Astrocyte (in vitro differentiated cells and primary cell): ENCODE measurements around the gene ZRANB2. TPM values are rescaled to one million over a fixed set of nuclear protein-coding genes. Genes with fewer than 3 reads are reported as not detected.
A peak's percentile ranks its signal among the peaks of the same experiment; 100 is the strongest.

Source experiments
- DNase-seq: peaks from one replicate; pipeline ENCODE4 v3.0.0-alpha.2; 2010; ENCODE audit warnings: low read depth
- FAIRE-seq: peaks from 2 replicates; lab custom pipeline; 2011; peaks lifted over from hg19 to GRCh38; lab: Jason Lieb, UNC
- H2AFZ ChIP-seq: 2 replicates; pipeline ENCODE4 v1.6.0; 2012; ENCODE audit warnings: low read depth, low read length, inconsistent platforms
- H3K27ac ChIP-seq: 2 replicates; pipeline ENCODE4 v1.5.1; 2011; ENCODE audit warnings: low read depth, low read length, inconsistent platforms
- H3K27me3 ChIP-seq: 2 replicates; pipeline ENCODE4 v1.6.0; 2011; ENCODE audit warnings: low read length, inconsistent platforms; ENCODE audit not compliant: insufficient read depth
- H3K36me3 ChIP-seq: 2 replicates; pipeline ENCODE4 v1.5.1; 2011; ENCODE audit warnings: low read length, inconsistent platforms; ENCODE audit not compliant: insufficient read depth
- H3K4me1 ChIP-seq: 2 replicates; pipeline ENCODE4 v1.5.1; 2011; ENCODE audit warnings: low read length, inconsistent platforms; ENCODE audit not compliant: insufficient read depth
- H3K4me2 ChIP-seq: 2 replicates; pipeline ENCODE4 v1.6.0; 2012; ENCODE audit warnings: low read length, inconsistent platforms
- H3K4me3 ChIP-seq: 2 replicates; pipeline ENCODE4 v1.5.1; 2011; ENCODE audit warnings: low read depth, mild to moderate bottlenecking, low read length, inconsistent platforms; ENCODE audit not compliant: insufficient read depth
- H3K79me2 ChIP-seq: 2 replicates; pipeline ENCODE4 v1.6.0; 2012; ENCODE audit warnings: mild to moderate bottlenecking, low read length, inconsistent platforms; ENCODE audit not compliant: insufficient read depth
- H3K9ac ChIP-seq: 2 replicates; pipeline ENCODE4 v1.6.0; 2012; ENCODE audit warnings: mild to moderate bottlenecking, low read length, inconsistent platforms
- H3K9me3 ChIP-seq: 2 replicates; pipeline ENCODE4 v1.5.1; 2012; ENCODE audit warnings: low read depth, mild to moderate bottlenecking, low read length, inconsistent platforms; ENCODE audit not compliant: insufficient read depth
- H4K20me1 ChIP-seq: 2 replicates; pipeline ENCODE4 v1.6.0; 2012; ENCODE audit warnings: low read length, inconsistent platforms; ENCODE audit not compliant: insufficient read depth
- H3K27ac Mint-ChIP-seq: one replicate; pipeline ENCODE4 v1.8.0; 2021; ENCODE audit warnings: mild to moderate bottlenecking, mixed read lengths; ENCODE audit not compliant: unreplicated experiment
- H3K27me3 Mint-ChIP-seq: one replicate; pipeline ENCODE4 v1.8.0; 2021; ENCODE audit warnings: low read depth, mixed read lengths; ENCODE audit not compliant: unreplicated experiment
- H3K36me3 Mint-ChIP-seq: one replicate; pipeline ENCODE4 v1.8.0; 2021; ENCODE audit warnings: low read depth, mixed read lengths; ENCODE audit not compliant: unreplicated experiment
- H3K4me1 Mint-ChIP-seq: one replicate; pipeline ENCODE4 v1.8.0; 2021; ENCODE audit warnings: low read depth, mixed read lengths; ENCODE audit not compliant: unreplicated experiment
- H3K4me3 Mint-ChIP-seq: one replicate; pipeline ENCODE4 v1.8.0; 2021; ENCODE audit warnings: mild to moderate bottlenecking, moderate library complexity, mixed read lengths; ENCODE audit not compliant: unreplicated experiment
- H3K9me3 Mint-ChIP-seq: one replicate; pipeline ENCODE4 v1.8.0; 2021; ENCODE audit warnings: mild to moderate bottlenecking, mixed read lengths; ENCODE audit not compliant: unreplicated experiment
- CTCF ChIP-seq: IDR thresholded peaks from 2 replicates; pipeline ENCODE4 v1.5.1; 2011; ENCODE audit warnings: low read depth, mild to moderate bottlenecking, inconsistent platforms, low read length, moderate library complexity; ENCODE audit not compliant: insufficient read depth
- EZH2 ChIP-seq: IDR thresholded peaks from 2 replicates; pipeline ENCODE4 v1.6.1; 2012; ENCODE audit warnings: mild to moderate bottlenecking, low read length, inconsistent platforms; ENCODE audit not compliant: insufficient read depth
- total RNA-seq: library from RNA; stranded (reverse); gene quantifications from 2 replicates; pipeline ENCODE4 v1.2.1, GENCODE V29; 2021

Gene ZRANB2
- total RNA-seq, 1 donor from 2014 or later = 97.0 TPM

- Histone ChIP-seq H3K9ac (no peak overlapping the region), H2AFZ (no peak overlapping the region), H3K4me2 (no peak overlapping the region), H3K4me3 (no peak overlapping the region), H3K27me3 (no peaks in the 10 kb centered on the region), H3K79me2 (no peaks in the 10 kb centered on the region), H3K9me3 (no peaks in the 10 kb centered on the region), H3K4me1 (peaks cover 6% of the 10 kb centered on the region), H3K36me3 (no peaks in the 10 kb centered on the region), H4K20me1 (no peaks in the 10 kb centered on the region), H3K27ac (no peak overlapping the region)
- TF ChIP-seq EZH2 = no peak
- TF ChIP-seq CTCF = no peak
- Mint-ChIP-seq H3K36me3 (no peaks in the 10 kb centered on the region), H3K27ac (no peak overlapping the region), H3K4me1 (peaks cover 11% of the 10 kb centered on the region), H3K27me3 (no peaks in the 10 kb centered on the region), H3K4me3 (no peak overlapping the region), H3K9me3 (no peaks in the 10 kb centered on the region)
- FAIRE-seq = no peak
- no peak for DNase-seq
Observed at GRCh38 chr1:71094913-71095312, 14.1 kb upstream of the ZRANB2 start.

- FAIRE-seq (peak; percentile 5), DNase-seq (no peak)
- H2AFZ ChIP-seq = no peak overlapping the region
- H3K27ac ChIP-seq = no peak overlapping the region
- H3K9ac ChIP-seq = no peak overlapping the region
- H3K4me3 ChIP-seq = no peak overlapping the region
- no peak overlapping the region for H3K27ac Mint-ChIP-seq
- TF ChIP-seq CTCF (peak; percentile 35), EZH2 (no peak)
- no peaks in the 10 kb centered on the region for H3K27me3 Mint-ChIP-seq
- peaks cover 16% of the 10 kb centered on the region for H3K4me1 Mint-ChIP-seq
- H4K20me1 ChIP-seq = no peaks in the 10 kb centered on the region
- peaks cover 10% of the 10 kb centered on the region for H3K4me1 ChIP-seq
- no peak overlapping the region for H3K4me3 Mint-ChIP-seq
- no peaks in the 10 kb centered on the region for H3K9me3 ChIP-seq
- H3K79me2 ChIP-seq = no peaks in the 10 kb centered on the region
- no peaks in the 10 kb centered on the region for H3K27me3 ChIP-seq
- H3K36me3 ChIP-seq = no peaks in the 10 kb centered on the region
- no peaks in the 10 kb centered on the region for H3K36me3 Mint-ChIP-seq
- no peak overlapping the region for H3K4me2 ChIP-seq
- no peaks in the 10 kb centered on the region for H3K9me3 Mint-ChIP-seq
Observed at GRCh38 chr1:71093938-71094337, 13.1 kb upstream of the ZRANB2 start.

- no peak overlapping the region for H3K4me3 Mint-ChIP-seq
- H3K4me2 ChIP-seq = peak overlapping the region; percentile 65
Observed at GRCh38 chr1:71089536-71090270, 8.9 kb upstream of the ZRANB2 start.

More at GRCh38 chr1:71089536-71090270, 8.9 kb upstream of the ZRANB2 start:
- H3K9ac ChIP-seq = no peak overlapping the region
- TF ChIP-seq EZH2 (no peak), CTCF (no peak)
- Mint-ChIP-seq H3K4me1 (peaks cover 23% of the 10 kb centered on the region), H3K36me3 (no peaks in the 10 kb centered on the region), H3K27ac (peak overlapping the region; percentile 81), H3K9me3 (no peaks in the 10 kb centered on the region), H3K27me3 (no peaks in the 10 kb centered on the region)
- H2AFZ ChIP-seq = no peak overlapping the region
- no peaks in the 10 kb centered on the region for H4K20me1 ChIP-seq
- no peaks in the 10 kb centered on the region for H3K9me3 ChIP-seq
- FAIRE-seq (peak; percentile 82), DNase-seq (peak; percentile 79)
- H3K79me2 ChIP-seq = no peaks in the 10 kb centered on the region
- H3K4me3 ChIP-seq = no peak overlapping the region
- no peaks in the 10 kb centered on the region for H3K36me3 ChIP-seq
- H3K27ac ChIP-seq = peak overlapping the region; percentile 14
- no peaks in the 10 kb centered on the region for H3K27me3 ChIP-seq
- peaks cover 19% of the 10 kb centered on the region for H3K4me1 ChIP-seq
